Fibroblast of pulmonary artery (primary cell): ENCODE measurements around the gene STAM2.

ENCODE experiments used
- DNase-seq: peaks from one replicate; pipeline ENCODE4 v3.0.0-alpha.2; 2010; ENCODE audit warnings: low read depth
- H3K4me3 ChIP-seq: replicated peaks from 2 replicates; pipeline ENCODE4 v1.5.1; 2011; ENCODE audit warnings: low read depth, mild to moderate bottlenecking, control low read depth, low read length, moderate library complexity
- CTCF ChIP-seq: IDR thresholded peaks from 2 replicates; pipeline ENCODE4 v1.5.1; 2011; ENCODE audit warnings: mild to moderate bottlenecking, control low read depth, low read length, inconsistent platforms; ENCODE audit errors: missing control alignments

STAM2 gene

DNA sequence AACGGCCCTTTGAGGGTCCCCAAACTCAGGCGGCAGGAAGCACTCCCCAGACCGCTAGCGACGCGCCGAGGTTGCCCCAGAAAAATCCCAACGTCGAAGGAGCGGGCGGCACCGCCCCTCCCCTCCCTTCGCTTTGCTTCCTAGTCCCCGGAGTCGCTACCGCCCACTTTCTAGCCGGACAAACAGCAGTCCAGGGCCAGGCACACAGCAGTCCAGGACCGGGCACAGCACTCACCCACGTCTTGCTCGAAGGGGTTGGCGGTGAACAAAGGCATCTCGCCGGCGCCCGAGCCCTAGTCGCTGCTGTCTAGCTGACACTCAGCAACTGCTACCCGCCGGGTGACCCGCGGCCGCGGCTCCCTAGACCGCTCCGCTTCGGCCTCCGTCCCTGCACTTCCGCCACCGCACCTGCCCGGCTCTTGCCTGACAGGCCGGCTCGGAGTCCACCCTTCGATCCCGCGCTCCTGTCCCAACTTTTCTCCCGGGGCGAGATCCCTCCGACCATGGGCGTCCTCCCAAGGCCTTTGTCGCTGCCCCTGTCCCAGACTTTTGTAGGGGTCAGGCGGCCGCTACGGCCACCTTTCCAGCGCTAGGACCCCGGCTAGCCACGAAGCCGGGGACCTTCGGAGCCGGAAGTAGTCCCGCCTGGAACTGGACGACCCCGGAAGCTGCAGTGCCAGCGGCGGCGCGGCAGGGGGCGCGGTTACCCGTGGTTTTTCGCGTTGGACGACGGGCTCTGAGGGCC is at the start of gene STAM2:
Gene STAM2, minus strand, starts transcription at position 396 of the 745 bp plus-strand sequence. Its CDS starts 121 bp downstream, at position 275.
- peak; percentile 94 for DNase-seq
- peak; percentile 86 for TF ChIP-seq CTCF
- peak within 1 kb of the TSS; percentile 98 for H3K4me3 ChIP-seq

DNA sequence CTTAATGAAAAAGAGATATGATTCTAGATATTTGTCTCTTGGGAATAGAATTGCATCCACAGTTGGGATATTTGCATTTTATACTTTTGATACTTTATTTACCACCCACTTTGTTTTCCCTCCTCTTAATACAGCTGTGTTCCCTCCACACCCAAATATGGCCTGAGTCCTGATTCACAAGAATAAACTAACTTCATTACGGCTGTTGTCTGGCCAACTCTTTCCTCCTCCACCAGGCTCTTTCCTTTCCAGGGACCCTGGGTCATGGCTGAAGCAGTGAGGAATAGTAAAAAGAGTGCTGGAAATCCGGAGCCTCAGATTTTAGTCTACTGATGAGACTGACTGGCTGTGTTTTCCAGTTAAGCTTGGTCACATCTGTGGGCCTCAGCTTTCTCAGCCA is 48.4 kb upstream of the STAM2 start:
- no peak for TF ChIP-seq CTCF
- peak; percentile 53 for DNase-seq
- H3K4me3 ChIP-seq, result no peak overlapping the region

- peak overlapping the region; percentile 10 for H3K4me3 ChIP-seq
- no peak for TF ChIP-seq CTCF
- DNase-seq, result peak; percentile 97
Observed at GRCh38 chr2:152222975-152223637, 47.5 kb upstream of the STAM2 start.

GRCh38 chr2:152221839-152222238 is 46.3 kb upstream of the STAM2 start:
- DNase-seq, result peak; percentile 92

GRCh38 chr2:152219077-152219828 is 43.7 kb upstream of the STAM2 start:
- DNase-seq, result no peak
- no peak overlapping the region for H3K4me3 ChIP-seq
- TF ChIP-seq CTCF, result no peak

More at GRCh38 chr2:152221839-152222238, 46.3 kb upstream of the STAM2 start:
- no peak for TF ChIP-seq CTCF
- no peak overlapping the region for H3K4me3 ChIP-seq

- no peak for DNase-seq
- no peak for TF ChIP-seq CTCF
- H3K4me3 ChIP-seq, result no peak overlapping the region
Observed at GRCh38 chr2:152201466-152201830, 25.9 kb upstream of the STAM2 start.
